Ascending aorta (tissue), 2 donors: ENCODE data around the gene CEACAM19. TPM values are rescaled to one million over a fixed set of nuclear protein-coding genes. Genes with fewer than 3 reads are reported as not detected.

Experiments used
- DNase-seq, 2 donors: peaks; one replicate each; pipeline ENCODE4 v3.0.0-alpha.2; 2019; ENCODE audit warnings: low spot score in 2 of 2
- H3K27ac ChIP-seq, 2 donors: fragments of 200-600 bp; sonication (generic); one replicate each; pipeline ENCODE4 v1.5.1; 2016 to 2017; ENCODE audit warnings: mild to moderate bottlenecking in 1 of 2
- H3K27me3 ChIP-seq: fragments of 200-600 bp; sonication (generic); one replicate; pipeline ENCODE4 v1.5.1; 2017
- H3K36me3 ChIP-seq, 2 donors: fragments of 200-600 bp; sonication (generic); one replicate each; pipeline ENCODE4 v1.5.1; 2016
- H3K4me1 ChIP-seq, 2 donors: fragments of 200-600 bp; sonication (generic); one replicate each; pipeline ENCODE4 v1.5.1; 2016 to 2017; ENCODE audit warnings: mild to moderate bottlenecking in 1 of 2
- H3K4me3 ChIP-seq, 2 donors: fragments of 200-600 bp; sonication (generic); one replicate each; pipeline ENCODE4 v1.5.1; 2016 to 2017; ENCODE audit warnings: mild to moderate bottlenecking in 1 of 2
- H3K9me3 ChIP-seq, 2 donors: fragments of 200-600 bp; sonication (generic); one replicate each; pipeline ENCODE4 v1.5.1; 2016
- intact Hi-C: fragments of 100-400 bp; cut with DNase I; formaldehyde crosslinking; loops from one replicate; pipeline ENCODE4 v1.15.1; 2023
- total RNA-seq: library from RNA; depleted of rRNA; stranded (reverse); fragments of >200 nt; gene quantifications from one replicate; pipeline ENCODE4 v1.1.0, GENCODE V29; 2016
- TF ChIP-seq, protein P1 (sequence below), 3 experiments: fragments of 200-600 bp in 2 of 3; fragments of 450-650 bp in 1 of 3; sonication (generic) in 2 of 3; IDR thresholded peaks; one replicate each; pipeline ENCODE4 v1.5.1; 2016 to 2019; ENCODE audit warnings: antibody characterized with exemption in 3 of 3, mild to moderate bottlenecking in 1 of 3, moderate library complexity in 1 of 3

CEACAM19 gene
- total RNA-seq, 1 donor from 2014 or later: 6.3 TPM

DNA sequence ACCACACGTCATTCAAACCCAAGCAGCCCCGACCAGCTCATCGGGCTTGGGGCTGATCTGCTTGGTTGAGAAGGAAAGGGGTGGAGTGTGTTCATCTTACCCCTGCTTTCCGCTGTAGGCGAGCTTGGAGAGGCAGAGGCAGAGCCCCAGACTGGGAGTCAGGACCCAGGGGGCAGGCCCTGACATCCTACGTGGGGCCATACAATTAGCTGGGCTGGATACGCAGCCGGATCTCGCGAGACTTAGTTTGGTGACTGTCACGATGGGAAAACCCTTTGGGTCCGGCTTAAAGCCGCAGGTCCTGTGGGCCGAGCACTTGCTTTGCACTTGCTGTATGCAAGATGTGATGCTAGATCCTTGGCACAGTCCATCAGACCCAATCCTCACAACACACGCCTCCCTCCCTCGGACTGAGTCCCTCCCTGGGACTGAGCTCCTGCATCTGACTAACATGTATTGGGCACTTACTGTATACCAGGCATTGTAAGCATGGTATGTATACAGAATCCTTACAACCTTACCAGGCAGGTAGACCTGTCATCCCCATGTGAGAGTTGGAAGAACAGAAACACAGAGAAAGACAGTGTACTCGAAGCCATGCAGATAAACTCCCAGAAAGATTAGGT is 31.4 kb downstream of the CEACAM19 start:
- Histone ChIP-seq H3K27ac (no peak overlapping the region), H3K4me3 (no peak overlapping the region), H3K9me3 (no peaks in the 10 kb centered on the region), H3K27me3 (no peaks in the 10 kb centered on the region), H3K4me1 (no peaks in the 10 kb centered on the region), H3K36me3 (no peaks in the 10 kb centered on the region)
- no peak for DNase-seq
- TF ChIP-seq, protein P1, sequence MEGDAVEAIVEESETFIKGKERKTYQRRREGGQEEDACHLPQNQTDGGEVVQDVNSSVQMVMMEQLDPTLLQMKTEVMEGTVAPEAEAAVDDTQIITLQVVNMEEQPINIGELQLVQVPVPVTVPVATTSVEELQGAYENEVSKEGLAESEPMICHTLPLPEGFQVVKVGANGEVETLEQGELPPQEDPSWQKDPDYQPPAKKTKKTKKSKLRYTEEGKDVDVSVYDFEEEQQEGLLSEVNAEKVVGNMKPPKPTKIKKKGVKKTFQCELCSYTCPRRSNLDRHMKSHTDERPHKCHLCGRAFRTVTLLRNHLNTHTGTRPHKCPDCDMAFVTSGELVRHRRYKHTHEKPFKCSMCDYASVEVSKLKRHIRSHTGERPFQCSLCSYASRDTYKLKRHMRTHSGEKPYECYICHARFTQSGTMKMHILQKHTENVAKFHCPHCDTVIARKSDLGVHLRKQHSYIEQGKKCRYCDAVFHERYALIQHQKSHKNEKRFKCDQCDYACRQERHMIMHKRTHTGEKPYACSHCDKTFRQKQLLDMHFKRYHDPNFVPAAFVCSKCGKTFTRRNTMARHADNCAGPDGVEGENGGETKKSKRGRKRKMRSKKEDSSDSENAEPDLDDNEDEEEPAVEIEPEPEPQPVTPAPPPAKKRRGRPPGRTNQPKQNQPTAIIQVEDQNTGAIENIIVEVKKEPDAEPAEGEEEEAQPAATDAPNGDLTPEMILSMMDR (IDR thresholded peaks at IDR 0.05): no peak
- intact Hi-C loops: no loop called here

DNA sequence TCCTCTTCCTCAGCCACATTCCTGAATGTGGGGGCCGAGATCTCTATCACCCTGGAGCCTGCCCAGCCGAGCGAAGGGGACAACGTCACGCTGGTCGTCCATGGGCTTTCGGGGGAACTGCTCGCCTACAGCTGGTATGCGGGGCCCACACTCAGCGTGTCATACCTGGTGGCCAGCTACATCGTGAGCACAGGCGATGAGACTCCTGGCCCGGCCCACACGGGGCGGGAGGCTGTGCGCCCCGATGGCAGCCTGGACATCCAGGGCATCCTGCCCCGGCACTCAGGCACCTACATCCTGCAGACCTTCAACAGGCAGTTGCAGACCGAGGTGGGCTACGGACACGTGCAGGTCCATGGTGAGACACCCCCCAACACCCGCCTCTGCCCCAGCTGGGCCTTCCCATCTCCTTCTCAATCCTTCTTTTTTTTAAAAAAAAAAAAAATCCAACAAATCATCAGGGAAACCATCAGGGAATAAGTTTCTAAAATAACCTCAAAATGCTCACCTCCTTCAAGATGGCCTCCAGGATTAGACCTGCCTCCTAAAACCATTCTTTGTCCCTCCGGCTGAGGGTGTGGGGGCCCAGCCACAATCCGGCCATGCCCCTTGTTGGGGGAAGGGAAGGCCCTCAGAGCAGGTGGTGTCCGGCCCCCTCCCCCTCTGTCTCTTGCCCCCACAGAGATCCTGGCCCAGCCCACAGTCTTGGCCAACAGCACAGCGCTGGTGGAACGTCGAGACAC is 32.2 kb downstream of the CEACAM19 start:
- no peak for DNase-seq
- Histone ChIP-seq H3K9me3 (no peaks in the 10 kb centered on the region), H3K4me3 (no peak overlapping the region), H3K27me3 (no peaks in the 10 kb centered on the region), H3K4me1 (no peaks in the 10 kb centered on the region), H3K27ac (no peak overlapping the region), H3K36me3 (no peaks in the 10 kb centered on the region)
- TF ChIP-seq, protein P1 (IDR thresholded peaks at IDR 0.05): no peak
- intact Hi-C loops: no loop called here

DNA sequence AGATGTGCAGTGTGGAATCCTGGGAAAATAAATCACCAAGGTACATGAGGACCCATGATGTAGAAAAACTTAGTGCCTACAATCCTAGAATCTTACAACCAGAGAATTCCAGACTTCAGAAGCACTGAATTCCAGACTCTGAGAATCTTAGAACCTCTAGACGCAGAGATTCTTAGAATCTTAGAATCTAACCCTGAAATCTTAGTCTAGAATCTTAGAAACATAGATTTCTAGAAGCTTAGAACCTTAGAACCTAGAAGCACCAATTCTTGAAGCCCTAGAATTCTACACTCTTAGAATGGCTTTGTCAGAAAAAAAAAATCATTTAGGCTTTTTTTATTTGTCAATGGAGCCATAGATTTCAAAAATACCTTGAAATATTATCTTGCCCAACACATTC is 33.7 kb downstream of the CEACAM19 start:
- Histone ChIP-seq H3K4me1 (no peaks in the 10 kb centered on the region), H3K9me3 (no peaks in the 10 kb centered on the region), H3K36me3 (no peaks in the 10 kb centered on the region), H3K27ac (no peak overlapping the region), H3K4me3 (no peak overlapping the region), H3K27me3 (no peaks in the 10 kb centered on the region)
- no peak for DNase-seq
- intact Hi-C loops: no loop called here
- TF ChIP-seq, protein P1 (IDR thresholded peaks at IDR 0.05): no peak

DNA sequence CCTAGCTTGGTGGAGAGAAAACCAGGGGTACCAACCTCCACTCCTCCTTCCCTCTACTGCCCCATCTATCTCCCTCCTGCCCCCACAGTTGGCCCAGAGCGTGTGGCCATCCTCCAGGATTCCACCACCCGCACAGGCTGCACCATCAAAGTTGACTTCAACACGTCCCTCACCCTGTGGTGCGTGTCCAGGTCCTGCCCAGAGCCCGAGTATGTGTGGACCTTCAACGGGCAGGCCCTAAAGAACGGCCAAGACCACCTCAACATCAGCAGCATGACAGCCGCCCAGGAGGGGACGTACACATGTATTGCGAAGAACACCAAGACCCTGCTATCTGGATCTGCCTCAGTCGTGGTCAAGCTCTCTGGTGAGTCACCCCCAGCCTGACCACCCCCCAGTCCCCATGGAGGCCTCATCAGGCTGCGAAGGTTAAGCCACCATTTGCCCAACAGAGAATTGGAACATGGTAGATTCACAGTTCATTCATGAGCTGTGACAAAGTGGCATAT is 34.3 kb downstream of the CEACAM19 start:
- intact Hi-C loops: no loop called here
- Histone ChIP-seq H3K27ac (no peak overlapping the region), H3K9me3 (no peaks in the 10 kb centered on the region), H3K27me3 (no peaks in the 10 kb centered on the region), H3K4me3 (no peak overlapping the region), H3K4me1 (no peaks in the 10 kb centered on the region), H3K36me3 (no peaks in the 10 kb centered on the region)
- TF ChIP-seq, protein P1 (IDR thresholded peaks at IDR 0.05): no peak
- DNase-seq: no peak

DNA sequence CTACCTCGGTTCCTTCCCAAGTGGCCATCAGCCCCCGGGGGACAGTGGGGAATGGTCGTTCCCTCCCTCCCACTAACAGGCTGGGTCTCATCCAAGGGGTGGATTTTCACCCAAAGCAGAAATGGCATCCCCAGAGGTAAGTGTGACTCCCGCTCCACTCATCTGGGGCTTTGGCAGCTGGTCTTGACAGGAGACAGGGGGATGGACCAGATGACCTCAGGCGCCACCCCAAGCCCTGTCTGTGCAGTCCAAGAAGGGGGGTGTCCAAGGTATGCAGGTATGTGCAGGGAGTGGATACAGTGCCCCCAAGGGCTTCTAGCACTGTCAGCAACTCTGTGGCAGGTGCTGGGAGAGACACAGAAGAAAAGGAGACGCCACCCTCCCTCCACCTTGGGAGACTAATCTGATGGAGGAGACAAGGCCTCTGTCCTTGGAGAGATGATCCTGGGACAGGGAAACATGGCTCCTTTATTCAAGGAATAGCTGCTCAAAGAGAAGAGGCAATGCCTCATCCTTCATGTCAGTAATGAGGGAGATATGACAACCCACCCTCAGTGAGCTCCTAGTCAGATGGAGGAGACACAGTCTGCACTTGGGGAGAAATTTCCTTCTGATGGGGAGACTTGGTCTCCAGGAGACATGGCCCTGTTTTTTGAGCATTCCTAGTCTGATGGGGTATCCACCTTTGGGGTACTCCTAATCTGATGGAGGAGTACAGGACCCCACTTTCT is 35.4 kb downstream of the CEACAM19 start:
- no peak for DNase-seq
- intact Hi-C loops: no loop called here
- H3K4me1 ChIP-seq: no peaks in the 10 kb centered on the region
- H3K27me3 ChIP-seq: no peaks in the 10 kb centered on the region
- H3K27ac ChIP-seq: no peak overlapping the region
- H3K36me3 ChIP-seq: no peaks in the 10 kb centered on the region
- TF ChIP-seq, protein P1 (IDR thresholded peaks at IDR 0.05): no peak
- H3K9me3 ChIP-seq: no peaks in the 10 kb centered on the region
- no peak overlapping the region for H3K4me3 ChIP-seq
